ENCODE results near the gene SAA4.
"Not testable (repeated sequence)": the region's sequence is repeated elsewhere in the genome, so short reads cannot be mapped to it uniquely, and the experiment has no call there.

SAA4 gene

GRCh38 chr11:18236664-18237356 is at the start of gene SAA4:
TSS of gene SAA4 (minus strand) at chr11:18236802. CDS start at chr11:18235926, 876 bp downstream.
- no peak within 1 kb of the TSS for H3K27ac ChIP-seq (ENCODE audit: low read length)
- H3K36me3 ChIP-seq (ENCODE audit: control insufficient read depth in 1 of 2, insufficient read depth in 2 of 2, low read length in 2 of 2): no peaks in the 10 kb centered on the region
- H3K4me1 ChIP-seq (ENCODE audit: control insufficient read depth in 1 of 2, insufficient read depth in 2 of 2, low read length in 2 of 2): no peaks in the 10 kb centered on the region
- no peaks in the 10 kb centered on the region for H3K27me3 ChIP-seq (ENCODE audit: low read depth, low read length)
- H3K9me3 ChIP-seq (ENCODE audit: control insufficient read depth in 1 of 2, low read length in 2 of 2): no peaks in the 10 kb centered on the region
- H3K4me3 ChIP-seq (ENCODE audit: low read depth in 1 of 2, low read length in 2 of 2): no peak within 1 kb of the TSS

- Histone ChIP-seq H3K36me3 (ENCODE audit: control insufficient read depth in 1 of 2, insufficient read depth in 2 of 2, low read length in 2 of 2) (peaks cover 52 to 82% of the 10 kb centered on the region in 2 donors), H3K4me3 (ENCODE audit: low read depth in 1 of 2, low read length in 2 of 2) (no peak overlapping the region), H3K27ac (ENCODE audit: low read length) (no peak overlapping the region), H3K9me3 (ENCODE audit: control insufficient read depth in 1 of 2, low read length in 2 of 2) (no peaks in the 10 kb centered on the region), H3K27me3 (ENCODE audit: low read depth, low read length) (no peaks in the 10 kb centered on the region), H3K4me1 (ENCODE audit: control insufficient read depth in 1 of 2, insufficient read depth in 2 of 2, low read length in 2 of 2) (no peaks in the 10 kb centered on the region)
Measured at GRCh38 chr11:18285841-18286240, 49.2 kb upstream of the SAA4 start.

GRCh38 chr11:18282626-18283025 is 46.0 kb upstream of the SAA4 start:
- Histone ChIP-seq H3K27me3 (ENCODE audit: low read depth, low read length) (no peaks in the 10 kb centered on the region), H3K4me1 (ENCODE audit: control insufficient read depth in 1 of 2, insufficient read depth in 2 of 2, low read length in 2 of 2) (no peaks in the 10 kb centered on the region), H3K27ac (ENCODE audit: low read length) (no peak overlapping the region), H3K9me3 (ENCODE audit: control insufficient read depth in 1 of 2, low read length in 2 of 2) (no peaks in the 10 kb centered on the region), H3K4me3 (ENCODE audit: low read depth in 1 of 2, low read length in 2 of 2) (no peak overlapping the region), H3K36me3 (ENCODE audit: control insufficient read depth in 1 of 2, insufficient read depth in 2 of 2, low read length in 2 of 2) (peaks cover 33 to 68% of the 10 kb centered on the region in 2 donors)

- peaks cover 15 to 50% of the 10 kb centered on the region in 2 donors for H3K36me3 ChIP-seq (ENCODE audit: control insufficient read depth in 1 of 2, insufficient read depth in 2 of 2, low read length in 2 of 2)
- no peak overlapping the region for H3K27ac ChIP-seq (ENCODE audit: low read length)
- no peak overlapping the region for H3K4me3 ChIP-seq (ENCODE audit: low read depth in 1 of 2, low read length in 2 of 2)
- no peaks in the 10 kb centered on the region for H3K27me3 ChIP-seq (ENCODE audit: low read depth, low read length)
- no peaks in the 10 kb centered on the region for H3K9me3 ChIP-seq (ENCODE audit: control insufficient read depth in 1 of 2, low read length in 2 of 2)
- no peaks in the 10 kb centered on the region for H3K4me1 ChIP-seq (ENCODE audit: control insufficient read depth in 1 of 2, insufficient read depth in 2 of 2, low read length in 2 of 2)
Measured at GRCh38 chr11:18280438-18281045, 43.9 kb upstream of the SAA4 start.

GRCh38 chr11:18277565-18278271 is 41.1 kb upstream of the SAA4 start:
- H3K4me3 ChIP-seq (ENCODE audit: low read depth in 1 of 2, low read length in 2 of 2): no peak overlapping the region
- no peak overlapping the region for H3K27ac ChIP-seq (ENCODE audit: low read length)

GRCh38 chr11:18271206-18271605 is 34.6 kb upstream of the SAA4 start:
- H3K27ac ChIP-seq (ENCODE audit: low read length): no peak overlapping the region
- H3K36me3 ChIP-seq (ENCODE audit: control insufficient read depth in 1 of 2, insufficient read depth in 2 of 2, low read length in 2 of 2): no peaks in the 10 kb centered on the region
- no peaks in the 10 kb centered on the region for H3K27me3 ChIP-seq (ENCODE audit: low read depth, low read length)
- H3K9me3 ChIP-seq (ENCODE audit: control insufficient read depth in 1 of 2, low read length in 2 of 2): no peaks in the 10 kb centered on the region
- H3K4me3 ChIP-seq (ENCODE audit: low read depth in 1 of 2, low read length in 2 of 2): no peak overlapping the region
- H3K4me1 ChIP-seq (ENCODE audit: control insufficient read depth in 1 of 2, insufficient read depth in 2 of 2, low read length in 2 of 2): no peaks in the 10 kb centered on the region

More at GRCh38 chr11:18277565-18278271, 41.1 kb upstream of the SAA4 start:
- Histone ChIP-seq H3K36me3 (ENCODE audit: control insufficient read depth in 1 of 2, insufficient read depth in 2 of 2, low read length in 2 of 2) (peaks cover 6 to 28% of the 10 kb centered on the region in 2 donors), H3K4me1 (ENCODE audit: control insufficient read depth in 1 of 2, insufficient read depth in 2 of 2, low read length in 2 of 2) (no peaks in the 10 kb centered on the region), H3K9me3 (ENCODE audit: control insufficient read depth in 1 of 2, low read length in 2 of 2) (no peaks in the 10 kb centered on the region), H3K27me3 (ENCODE audit: low read depth, low read length) (no peaks in the 10 kb centered on the region)

- Histone ChIP-seq H3K36me3 (ENCODE audit: control insufficient read depth in 1 of 2, insufficient read depth in 2 of 2, low read length in 2 of 2) (no peaks in the 10 kb centered on the region), H3K27ac (ENCODE audit: low read length) (no peak overlapping the region), H3K4me1 (ENCODE audit: control insufficient read depth in 1 of 2, insufficient read depth in 2 of 2, low read length in 2 of 2) (no peaks in the 10 kb centered on the region), H3K4me3 (ENCODE audit: low read depth in 1 of 2, low read length in 2 of 2) (no peak overlapping the region), H3K9me3 (ENCODE audit: control insufficient read depth in 1 of 2, low read length in 2 of 2) (no peaks in the 10 kb centered on the region), H3K27me3 (ENCODE audit: low read depth, low read length) (no peaks in the 10 kb centered on the region)
Measured at GRCh38 chr11:18270102-18270501, 33.5 kb upstream of the SAA4 start.

- not testable (repeated sequence) for H3K9me3 ChIP-seq (ENCODE audit: control insufficient read depth in 1 of 2, low read length in 2 of 2); H3K27me3 ChIP-seq (ENCODE audit: low read depth, low read length); H3K4me3 ChIP-seq (ENCODE audit: low read depth in 1 of 2, low read length in 2 of 2); H3K4me1 ChIP-seq (ENCODE audit: control insufficient read depth in 1 of 2, insufficient read depth in 2 of 2, low read length in 2 of 2); H3K27ac ChIP-seq (ENCODE audit: low read length); H3K36me3 ChIP-seq (ENCODE audit: control insufficient read depth in 1 of 2, insufficient read depth in 2 of 2, low read length in 2 of 2)
Measured at GRCh38 chr11:18269252-18269651, 32.6 kb upstream of the SAA4 start.

GRCh38 chr11:18267335-18268133 is 30.9 kb upstream of the SAA4 start:
- H3K9me3 ChIP-seq (ENCODE audit: control insufficient read depth in 1 of 2, low read length in 2 of 2); H3K4me3 ChIP-seq (ENCODE audit: low read depth in 1 of 2, low read length in 2 of 2): not testable (repeated sequence)

GRCh38 chr11:18265949-18266348 is 29.3 kb upstream of the SAA4 start, which contains the start of gene SAA1:
TSS of gene SAA1 (plus strand) at chr11:18266264. CDS start at chr11:18266888, 624 bp downstream.
- H3K4me1 ChIP-seq (ENCODE audit: control insufficient read depth in 1 of 2, insufficient read depth in 2 of 2, low read length in 2 of 2): no peaks in the 10 kb centered on the region
- no peak within 1 kb of the TSS for H3K4me3 ChIP-seq (ENCODE audit: low read depth in 1 of 2, low read length in 2 of 2)
- H3K27me3 ChIP-seq (ENCODE audit: low read depth, low read length): no peaks in the 10 kb centered on the region
- no peak within 1 kb of the TSS for H3K27ac ChIP-seq (ENCODE audit: low read length)
- no peaks in the 10 kb centered on the region for H3K9me3 ChIP-seq (ENCODE audit: control insufficient read depth in 1 of 2, low read length in 2 of 2)
- no peaks in the 10 kb centered on the region for H3K36me3 ChIP-seq (ENCODE audit: control insufficient read depth in 1 of 2, insufficient read depth in 2 of 2, low read length in 2 of 2)

More at GRCh38 chr11:18267335-18268133, 30.9 kb upstream of the SAA4 start:
- not testable (repeated sequence) for H3K4me1 ChIP-seq (ENCODE audit: control insufficient read depth in 1 of 2, insufficient read depth in 2 of 2, low read length in 2 of 2); H3K27me3 ChIP-seq (ENCODE audit: low read depth, low read length); H3K36me3 ChIP-seq (ENCODE audit: control insufficient read depth in 1 of 2, insufficient read depth in 2 of 2, low read length in 2 of 2); H3K27ac ChIP-seq (ENCODE audit: low read length)

Measured in muscle layer of duodenum (tissue), 2 donors.